ENCODE measurements around the gene LIN37. TPM values are rescaled to one million over a fixed set of nuclear protein-coding genes. Genes with fewer than 3 reads are reported as not detected.
A peak's percentile ranks its signal among the peaks of the same experiment; 100 is the strongest.

LIN37 gene
- total RNA-seq, 1 experiment from 2014 or later = 5.9 TPM

GRCh38 chr19:35715981-35716800 lies 32.2 kb upstream of the LIN37 start:
- WGBS (ENCODE audit: extremely low coverage, insufficient read length, low lambda C conversion rate) = no CpG with 5 or more reads among the region's 52 CpGs
- Histone ChIP-seq H3K79me1 (ENCODE audit: insufficient read depth, low read depth, low read length, poor library complexity, severe bottlenecking) (no peaks in the 10 kb centered on the region), H3T11ph (ENCODE audit: low read length) (no peak overlapping the region), H4K8ac (replicated peaks; ENCODE audit: insufficient read length, low read depth, low read length) (no peak overlapping the region), H3K4me2 (ENCODE audit: insufficient read depth, insufficient read length, low read length) (peak overlapping the region; percentile 80), H4K20me1 (ENCODE audit: control insufficient read depth, insufficient read depth, insufficient read length) (peaks cover 6% of the 10 kb centered on the region), H2BK20ac (ENCODE audit: low read depth, low read length, poor library complexity, severe bottlenecking) (no peak overlapping the region), H3K23ac (ENCODE audit: insufficient read length, low read depth, low read length) (no peak overlapping the region), H2AFZ (ENCODE audit: low read length) (no peak overlapping the region), H3K27ac (ENCODE audit: insufficient read length, low read depth, low read length) (peak overlapping the region; percentile 15), H3K56ac (ENCODE audit: insufficient read length, low read depth, low read length) (no peak overlapping the region), H3K27me3 (ENCODE audit: insufficient read depth, low read length) (no peaks in the 10 kb centered on the region), H3K79me2 (ENCODE audit: insufficient read depth, low read length) (peaks cover 11% of the 10 kb centered on the region; the same call in 1 of the 2 replicates), H2BK15ac (ENCODE audit: low read depth, low read length) (no peak overlapping the region), H2AK5ac (ENCODE audit: insufficient read length, low read length) (no peak overlapping the region), H4K5ac (ENCODE audit: insufficient read length, low read depth, low read length) (no peak overlapping the region), H3K4ac (ENCODE audit: low read depth, low read length) (no peak overlapping the region), H4K91ac (ENCODE audit: insufficient read length, low read depth, low read length) (no peak overlapping the region), H3K18ac (ENCODE audit: insufficient read length, low read depth, low read length) (peak overlapping the region; percentile 83), H3K23me2 (ENCODE audit: insufficient read length, low read depth, low read length, poor library complexity, severe bottlenecking) (peaks cover 18% of the 10 kb centered on the region), H3K14ac (ENCODE audit: insufficient read depth, low read length) (peak overlapping the region; percentile 67), H2BK12ac (ENCODE audit: insufficient read length, low read depth, low read length) (no peak overlapping the region), H3K4me1 (ENCODE audit: insufficient read depth, low read length) (peaks cover 10% of the 10 kb centered on the region; the same call in 1 of the 2 replicates), H2BK5ac (ENCODE audit: insufficient read length, low read length) (no peak overlapping the region), H2BK120ac (ENCODE audit: low read depth, low read length, poor library complexity, severe bottlenecking) (no peak overlapping the region), H3K9ac (ENCODE audit: extremely low read depth, insufficient read length, low read length) (peak overlapping the region; percentile 52), H3K9me3 (ENCODE audit: control insufficient read depth, low read depth, low read length) (no peaks in the 10 kb centered on the region)
- no peaks in the 10 kb centered on the region; a peak in 1 of 5 replicates for H3K9me3 Mint-ChIP-seq
- peaks cover 9 to 20% (median 11%) of the 10 kb centered on the region in 3 experiments; a peak in 6 of 7 replicates for H3K36me3 Mint-ChIP-seq (ENCODE audit: insufficient read depth in 1 of 3, low read depth in 3 of 3)
- H3K4me3 Mint-ChIP-seq = peak overlapping the region; percentile 86 to 90
- H3K27ac Mint-ChIP-seq = peak overlapping the region; percentile 91 to 99 (median 95)
- peaks cover 45 to 47% of the 10 kb centered on the region in 2 experiments for H3K4me1 Mint-ChIP-seq
- H3K27me3 Mint-ChIP-seq (ENCODE audit: low read depth) = no peaks in the 10 kb centered on the region; the same call in 1 of the 2 replicates
- DNase-seq = no peak
- TF ChIP-seq, protein P1, sequence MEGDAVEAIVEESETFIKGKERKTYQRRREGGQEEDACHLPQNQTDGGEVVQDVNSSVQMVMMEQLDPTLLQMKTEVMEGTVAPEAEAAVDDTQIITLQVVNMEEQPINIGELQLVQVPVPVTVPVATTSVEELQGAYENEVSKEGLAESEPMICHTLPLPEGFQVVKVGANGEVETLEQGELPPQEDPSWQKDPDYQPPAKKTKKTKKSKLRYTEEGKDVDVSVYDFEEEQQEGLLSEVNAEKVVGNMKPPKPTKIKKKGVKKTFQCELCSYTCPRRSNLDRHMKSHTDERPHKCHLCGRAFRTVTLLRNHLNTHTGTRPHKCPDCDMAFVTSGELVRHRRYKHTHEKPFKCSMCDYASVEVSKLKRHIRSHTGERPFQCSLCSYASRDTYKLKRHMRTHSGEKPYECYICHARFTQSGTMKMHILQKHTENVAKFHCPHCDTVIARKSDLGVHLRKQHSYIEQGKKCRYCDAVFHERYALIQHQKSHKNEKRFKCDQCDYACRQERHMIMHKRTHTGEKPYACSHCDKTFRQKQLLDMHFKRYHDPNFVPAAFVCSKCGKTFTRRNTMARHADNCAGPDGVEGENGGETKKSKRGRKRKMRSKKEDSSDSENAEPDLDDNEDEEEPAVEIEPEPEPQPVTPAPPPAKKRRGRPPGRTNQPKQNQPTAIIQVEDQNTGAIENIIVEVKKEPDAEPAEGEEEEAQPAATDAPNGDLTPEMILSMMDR (conservative IDR thresholded peaks at IDR 0.05) = no peak

All from H9 (cell line).